HG03520 (cell line): ENCODE results near the gene KLHL11.

Experiments used
- ATAC-seq: cut with Tn5 transposase; IDR thresholded peaks from one replicate; pipeline ENCODE4 v1.9.1; 2021; ENCODE audit warnings: mild to moderate bottlenecking, moderate library complexity; ENCODE audit not compliant: unreplicated experiment

Gene KLHL11

GRCh38 chr17:41812381-41813151 lies 52.7 kb downstream of the KLHL11 start, which contains the start of gene FKBP10:
Gene FKBP10 (plus strand): TSS chr17:41813004. CDS start chr17:41813035, 31 bp downstream.
- no peak for ATAC-seq

- ATAC-seq, result no peak
Measured at GRCh38 chr17:41811549-41812380, 53.5 kb downstream of the KLHL11 start, which contains the start of gene P3H4. Gene P3H4 (minus strand): TSS chr17:41811949. CDS start chr17:41811915, 34 bp downstream.

GRCh38 chr17:41810659-41811548 lies 54.3 kb downstream of the KLHL11 start:
- ATAC-seq, result no peak

GRCh38 chr17:41806685-41807445 lies 58.4 kb downstream of the KLHL11 start:
- ATAC-seq, result no peak
